Measurements from ENCODE around the gene RAPGEF2. TPM values are rescaled to one million over a fixed set of nuclear protein-coding genes. Genes with fewer than 3 reads are reported as not detected.

RAPGEF2 gene
- polyA plus RNA-seq, 6 donors from 2014 or later, result 0.46 to 2.8 (median 1.6) TPM

- peaks cover 0 to 17% of the 10 kb centered on the region in 2 donors for H3K36me3 Mint-ChIP-seq
- H3K4me1 Mint-ChIP-seq, result peaks cover 0 to 12% (median 0%) of the 10 kb centered on the region in 3 donors
- H3K27ac Mint-ChIP-seq, result no peak overlapping the region
- no peaks in the 10 kb centered on the region for H3K27me3 Mint-ChIP-seq
- DNase-seq (no peak), ATAC-seq (ENCODE audit: low read depth in 2 of 2) (no peak)
- no peak overlapping the region for H3K4me3 Mint-ChIP-seq
- no peaks in the 10 kb centered on the region for H3K9me3 Mint-ChIP-seq
Observed at GRCh38 chr4:159258889-159259560, 156.1 kb downstream of the RAPGEF2 start.

GRCh38 chr4:159264057-159264456 lies 161.2 kb downstream of the RAPGEF2 start:
- Mint-ChIP-seq H3K36me3 (peaks cover 0 to 8% of the 10 kb centered on the region in 2 donors), H3K27ac (no peak overlapping the region), H3K9me3 (no peaks in the 10 kb centered on the region), H3K4me3 (no peak overlapping the region), H3K4me1 (peaks cover 5 to 11% (median 6%) of the 10 kb centered on the region in 3 donors), H3K27me3 (no peaks in the 10 kb centered on the region)
- ATAC-seq (ENCODE audit: low read depth in 2 of 2) (no peak), DNase-seq (no peak)

DNA sequence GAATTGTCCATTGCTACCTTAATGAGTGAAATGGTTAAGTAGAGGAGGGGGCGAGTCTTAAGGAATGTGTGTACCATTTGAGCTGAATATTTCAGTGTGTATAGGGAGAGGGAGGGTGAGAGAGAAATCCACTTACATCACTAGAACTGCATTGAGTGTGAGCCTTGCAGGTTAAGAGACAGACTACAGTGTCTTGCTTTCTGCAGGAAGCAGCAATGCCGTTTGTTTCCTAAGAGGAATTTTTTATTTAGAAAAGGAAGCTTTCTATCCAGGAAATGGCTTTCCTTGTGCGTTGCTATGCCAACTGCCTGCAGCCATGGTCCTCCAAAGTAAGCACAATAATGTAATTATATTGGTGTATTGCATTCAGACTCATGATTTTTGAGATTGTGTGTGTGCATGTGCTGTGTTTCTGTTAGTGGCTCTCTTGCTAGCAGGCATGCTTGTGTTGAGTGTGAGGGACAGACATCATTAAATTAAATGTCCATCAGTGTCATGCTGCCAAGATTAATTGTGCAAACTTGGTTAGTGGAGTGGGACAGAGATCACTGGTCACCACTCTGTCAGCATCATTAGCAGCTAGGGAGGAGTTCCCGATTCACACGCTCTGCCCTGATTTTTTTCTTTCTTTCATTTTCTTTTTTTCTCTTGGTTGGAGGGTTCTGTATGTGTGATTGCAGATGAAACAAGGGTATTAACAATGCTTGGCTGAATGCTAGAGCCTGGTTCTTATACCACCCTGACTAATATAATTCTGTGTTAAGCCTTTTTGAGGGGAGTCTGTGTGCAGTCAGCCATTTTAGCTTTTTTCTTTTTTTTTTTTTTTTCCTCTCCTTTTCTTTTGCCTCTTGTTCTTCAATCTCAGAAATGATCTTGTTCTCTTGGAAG lies 164.3 kb downstream of the RAPGEF2 start:
- Mint-ChIP-seq H3K36me3 (peaks cover 0 to 8% of the 10 kb centered on the region in 2 donors), H3K9me3 (no peaks in the 10 kb centered on the region)
- no peak for ATAC-seq (ENCODE audit: low read depth in 2 of 2)

DNA sequence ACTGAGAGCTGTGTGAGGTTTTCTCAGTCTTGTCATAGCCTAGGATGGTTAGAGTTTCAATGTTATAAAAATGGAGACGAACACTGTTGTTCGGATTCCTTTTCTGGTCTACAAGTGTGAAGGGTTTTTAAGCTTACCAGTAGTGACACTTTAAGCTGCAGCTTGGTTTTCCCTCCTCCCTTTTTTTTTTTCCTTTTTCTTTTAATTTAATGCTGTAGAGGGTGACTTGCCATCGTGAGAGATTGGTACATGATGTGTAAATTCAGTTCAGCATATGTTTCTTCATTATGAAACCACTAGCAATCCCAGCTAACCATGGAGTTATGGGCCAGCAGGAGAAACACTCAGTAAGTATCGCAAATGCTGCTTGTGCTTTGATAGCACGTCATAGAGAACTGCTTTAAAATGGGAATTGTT lies 165.0 kb downstream of the RAPGEF2 start:
- peaks cover 7 to 15% (median 12%) of the 10 kb centered on the region in 3 donors for H3K4me1 Mint-ChIP-seq
- DNase-seq (no peak), ATAC-seq (ENCODE audit: low read depth in 2 of 2) (no peak)
- no peaks in the 10 kb centered on the region for H3K9me3 Mint-ChIP-seq
- H3K27ac Mint-ChIP-seq, result no peak overlapping the region
- H3K4me3 Mint-ChIP-seq, result no peak overlapping the region
- H3K27me3 Mint-ChIP-seq, result no peaks in the 10 kb centered on the region
- H3K36me3 Mint-ChIP-seq, result peaks cover 0 to 8% of the 10 kb centered on the region in 2 donors

More for the DNA sequence above, 164.3 kb downstream of the RAPGEF2 start:
- Mint-ChIP-seq H3K4me1 (peaks cover 7 to 15% (median 12%) of the 10 kb centered on the region in 3 donors), H3K27ac (no peak overlapping the region), H3K27me3 (no peaks in the 10 kb centered on the region), H3K4me3 (no peak overlapping the region)
- no peak for DNase-seq

- Mint-ChIP-seq H3K36me3 (peaks cover 0 to 8% of the 10 kb centered on the region in 2 donors), H3K27me3 (no peaks in the 10 kb centered on the region), H3K4me3 (no peak overlapping the region), H3K9me3 (no peaks in the 10 kb centered on the region), H3K27ac (no peak overlapping the region), H3K4me1 (peaks cover 7 to 15% (median 12%) of the 10 kb centered on the region in 3 donors)
- ATAC-seq (ENCODE audit: low read depth in 2 of 2) (no peak), DNase-seq (no peak)
Observed at GRCh38 chr4:159268607-159269006, 165.7 kb downstream of the RAPGEF2 start.

- Mint-ChIP-seq H3K4me1 (peaks cover 7 to 15% (median 12%) of the 10 kb centered on the region in 3 donors), H3K9me3 (no peaks in the 10 kb centered on the region), H3K27me3 (no peaks in the 10 kb centered on the region), H3K27ac (no peak overlapping the region), H3K4me3 (no peak overlapping the region), H3K36me3 (peaks cover 0 to 8% of the 10 kb centered on the region in 2 donors)
- ATAC-seq (ENCODE audit: low read depth in 2 of 2), result no peak
- DNase-seq, result no peak
Observed at GRCh38 chr4:159269116-159269515, 166.2 kb downstream of the RAPGEF2 start.

GRCh38 chr4:159269956-159270355 lies 167.1 kb downstream of the RAPGEF2 start:
- no peaks in the 10 kb centered on the region for H3K9me3 Mint-ChIP-seq
- peaks cover 0 to 4% of the 10 kb centered on the region in 2 donors for H3K36me3 Mint-ChIP-seq
- no peak overlapping the region for H3K4me3 Mint-ChIP-seq
- peaks cover 6 to 15% (median 12%) of the 10 kb centered on the region in 3 donors for H3K4me1 Mint-ChIP-seq
- H3K27me3 Mint-ChIP-seq, result no peaks in the 10 kb centered on the region
- ATAC-seq (ENCODE audit: low read depth in 2 of 2), result no peak
- DNase-seq, result no peak
- H3K27ac Mint-ChIP-seq, result no peak overlapping the region

- Mint-ChIP-seq H3K4me3 (no peak overlapping the region), H3K36me3 (no peaks in the 10 kb centered on the region), H3K27ac (no peak overlapping the region), H3K9me3 (no peaks in the 10 kb centered on the region), H3K4me1 (peaks cover 3 to 6% (median 4%) of the 10 kb centered on the region in 3 donors), H3K27me3 (no peaks in the 10 kb centered on the region)
- ATAC-seq (ENCODE audit: low read depth in 2 of 2), result no peak
- no peak for DNase-seq
Observed at GRCh38 chr4:159271856-159272255, 169.0 kb downstream of the RAPGEF2 start.

DNA sequence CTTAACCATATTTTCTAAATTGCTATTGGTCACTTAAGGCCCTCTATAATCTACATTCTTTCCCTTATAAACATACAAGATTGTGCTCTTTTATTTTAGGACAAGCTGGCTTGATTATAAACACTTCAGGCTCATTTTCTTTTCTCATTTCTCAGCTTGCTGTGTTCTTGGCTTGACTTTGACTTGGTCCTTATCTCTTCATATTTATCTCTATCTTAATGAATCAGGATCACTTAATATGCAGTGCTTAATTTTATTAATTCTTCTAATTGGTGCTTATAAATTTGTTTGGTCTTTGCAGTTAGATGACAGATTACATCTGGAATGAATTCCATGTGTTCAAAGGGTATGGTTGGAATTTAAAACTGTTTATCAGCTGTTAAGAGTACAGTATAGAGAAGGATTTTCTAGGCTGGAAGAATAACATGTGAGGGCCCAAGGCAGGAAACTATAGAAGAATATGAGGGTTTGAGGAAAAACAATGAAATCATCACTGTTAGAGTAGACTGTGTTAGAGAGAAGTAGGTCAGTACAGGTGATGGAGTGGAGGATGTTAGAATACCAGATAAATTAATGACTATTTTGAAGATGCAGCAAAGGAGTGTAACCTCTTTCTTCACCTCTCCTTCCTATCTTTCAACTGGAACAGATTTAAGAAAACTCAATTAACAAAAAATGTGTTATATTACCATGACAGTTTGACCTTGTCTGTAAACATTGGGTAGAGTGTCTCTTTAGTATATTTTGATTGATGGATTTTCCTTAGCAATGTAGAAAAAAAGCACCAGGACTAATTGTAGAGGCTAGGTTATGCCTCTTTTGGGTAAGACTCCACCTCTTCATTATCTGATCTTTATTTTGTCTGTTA lies 169.6 kb downstream of the RAPGEF2 start:
- H3K9me3 Mint-ChIP-seq, result peaks cover 0 to 2% (median under 1%) of the 10 kb centered on the region in 7 donors
- H3K27ac Mint-ChIP-seq, result no peak overlapping the region

GRCh38 chr4:159273141-159273438 lies 170.2 kb downstream of the RAPGEF2 start:
- Mint-ChIP-seq H3K36me3 (no peaks in the 10 kb centered on the region), H3K27me3 (no peaks in the 10 kb centered on the region), H3K4me3 (no peak overlapping the region), H3K4me1 (peaks cover 3 to 11% (median 4%) of the 10 kb centered on the region in 3 donors), H3K9me3 (peaks cover 0 to 5% (median 2%) of the 10 kb centered on the region in 7 donors), H3K27ac (no peak overlapping the region)
- DNase-seq, result no peak
- no peak for ATAC-seq (ENCODE audit: low read depth in 2 of 2)

More for the DNA sequence above, 169.6 kb downstream of the RAPGEF2 start:
- Mint-ChIP-seq H3K36me3 (no peaks in the 10 kb centered on the region), H3K27me3 (no peaks in the 10 kb centered on the region), H3K4me1 (peaks cover 3 to 7% (median 4%) of the 10 kb centered on the region in 3 donors), H3K4me3 (no peak overlapping the region)
- DNase-seq (no peak), ATAC-seq (ENCODE audit: low read depth in 2 of 2) (no peak)

GRCh38 chr4:159273841-159274240 lies 171.0 kb downstream of the RAPGEF2 start:
- Mint-ChIP-seq H3K36me3 (no peaks in the 10 kb centered on the region), H3K27ac (no peak overlapping the region), H3K9me3 (peaks cover 0 to 5% (median 2%) of the 10 kb centered on the region in 7 donors), H3K4me1 (peaks cover 3 to 11% (median 4%) of the 10 kb centered on the region in 3 donors), H3K4me3 (no peak overlapping the region), H3K27me3 (no peaks in the 10 kb centered on the region)
- ATAC-seq (ENCODE audit: low read depth in 2 of 2), result no peak
- no peak for DNase-seq

DNA sequence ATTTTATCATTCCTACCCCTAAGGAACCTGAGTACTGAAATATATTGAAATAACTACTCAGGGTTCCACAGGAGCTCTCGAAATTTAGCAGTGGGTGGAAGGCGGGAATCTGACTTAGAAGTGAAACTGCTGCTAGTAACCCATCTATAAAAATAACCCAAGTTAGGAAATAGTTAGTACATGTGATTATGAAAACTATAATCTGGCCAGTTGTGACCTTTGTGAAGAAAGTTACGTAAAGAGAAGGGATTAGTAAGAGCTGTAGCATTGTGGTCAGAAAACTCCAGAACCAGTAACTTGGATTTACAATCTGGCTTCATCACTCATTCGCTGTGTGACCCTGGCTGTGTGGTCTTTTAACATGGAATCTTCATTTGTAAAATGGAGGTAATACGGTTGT lies 175.5 kb downstream of the RAPGEF2 start:
- no peak overlapping the region for H3K27ac Mint-ChIP-seq
- ATAC-seq (ENCODE audit: low read depth in 2 of 2) (no peak), DNase-seq (no peak)
- H3K4me3 Mint-ChIP-seq, result no peak overlapping the region
- H3K36me3 Mint-ChIP-seq, result no peaks in the 10 kb centered on the region
- H3K27me3 Mint-ChIP-seq, result no peaks in the 10 kb centered on the region
- H3K4me1 Mint-ChIP-seq, result peaks cover 0 to 5% (median 0%) of the 10 kb centered on the region in 3 donors
- peaks cover 0 to 5% (median 2%) of the 10 kb centered on the region in 7 donors for H3K9me3 Mint-ChIP-seq

DNA sequence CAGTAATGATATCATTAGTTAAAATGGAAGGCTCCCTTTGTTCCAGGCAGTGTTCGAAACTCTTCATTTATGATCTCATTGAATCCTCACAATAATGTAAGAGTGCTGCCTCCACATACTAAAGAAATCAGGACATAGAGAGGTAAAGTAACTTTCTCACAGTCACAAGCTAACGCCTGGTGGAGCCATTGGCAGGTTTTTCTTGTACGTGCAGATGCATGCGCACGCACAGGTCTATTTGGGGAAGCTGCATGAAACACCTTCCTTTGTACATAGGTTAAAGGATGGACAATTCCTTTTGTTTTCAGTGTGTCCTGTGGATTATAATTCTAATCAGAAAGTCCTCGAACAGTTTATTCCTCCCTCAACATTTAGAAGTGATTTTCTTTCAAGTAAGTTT lies 176.2 kb downstream of the RAPGEF2 start:
- DNase-seq (no peak), ATAC-seq (ENCODE audit: low read depth in 2 of 2) (no peak)
- Mint-ChIP-seq H3K4me3 (no peak overlapping the region), H3K9me3 (peaks cover 0 to 5% (median 2%) of the 10 kb centered on the region in 7 donors), H3K27ac (no peak overlapping the region), H3K4me1 (peaks cover 0 to 5% (median 0%) of the 10 kb centered on the region in 3 donors), H3K36me3 (no peaks in the 10 kb centered on the region), H3K27me3 (no peaks in the 10 kb centered on the region)
